ENCODE data around the gene EXPH5.

DNA sequence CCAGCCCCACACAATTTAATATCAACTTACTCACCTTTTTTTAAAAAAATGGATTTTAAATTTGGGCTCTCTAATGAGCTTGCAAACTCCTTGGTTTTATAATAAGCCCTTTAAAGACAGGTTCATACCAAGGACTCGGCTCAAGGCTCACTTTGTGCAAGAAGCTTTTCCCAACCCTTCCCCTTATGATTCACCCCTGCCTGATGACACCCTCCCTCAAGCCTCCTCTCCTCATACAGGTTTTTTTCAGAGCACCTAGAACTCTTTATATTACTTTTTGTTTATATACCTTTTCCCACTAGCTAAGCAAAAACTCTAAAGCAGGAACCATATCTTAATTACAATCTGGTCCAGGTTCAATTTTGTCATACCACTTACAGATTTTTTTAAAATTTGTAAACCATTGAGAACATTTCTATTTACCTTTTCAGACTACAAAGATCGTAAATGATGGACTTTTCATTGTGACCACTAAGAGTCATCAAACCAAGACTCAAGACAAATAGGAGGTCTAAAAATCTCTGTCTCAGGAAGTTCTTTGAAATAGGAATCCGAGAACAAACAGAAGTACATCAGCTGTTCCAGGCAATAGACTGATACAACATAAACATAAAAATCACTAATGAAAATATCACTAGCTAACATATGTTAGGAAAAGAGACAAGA, 13.1 kb upstream of the EXPH5 start:
- TF ChIP-seq ZNF70 (CRISPR knock-in tag; IDR thresholded peaks at IDR 0.05) (no peak), TOX (CRISPR knock-in tag; IDR thresholded peaks at IDR 0.05; ENCODE audit: borderline replicate concordance) (no peak), ARNTL (CRISPR knock-in tag; IDR thresholded peaks at IDR 0.05; ENCODE audit: borderline replicate concordance, low read depth) (no peak), ZC3H10 (CRISPR knock-in tag; IDR thresholded peaks at IDR 0.05) (no peak), RARB (CRISPR knock-in tag; IDR thresholded peaks at IDR 0.05) (no peak), OSR1 (CRISPR knock-in tag; IDR thresholded peaks at IDR 0.05) (no peak), ISL1 (CRISPR knock-in tag; IDR thresholded peaks at IDR 0.05) (no peak)
- TF ChIP-seq, protein P1, sequence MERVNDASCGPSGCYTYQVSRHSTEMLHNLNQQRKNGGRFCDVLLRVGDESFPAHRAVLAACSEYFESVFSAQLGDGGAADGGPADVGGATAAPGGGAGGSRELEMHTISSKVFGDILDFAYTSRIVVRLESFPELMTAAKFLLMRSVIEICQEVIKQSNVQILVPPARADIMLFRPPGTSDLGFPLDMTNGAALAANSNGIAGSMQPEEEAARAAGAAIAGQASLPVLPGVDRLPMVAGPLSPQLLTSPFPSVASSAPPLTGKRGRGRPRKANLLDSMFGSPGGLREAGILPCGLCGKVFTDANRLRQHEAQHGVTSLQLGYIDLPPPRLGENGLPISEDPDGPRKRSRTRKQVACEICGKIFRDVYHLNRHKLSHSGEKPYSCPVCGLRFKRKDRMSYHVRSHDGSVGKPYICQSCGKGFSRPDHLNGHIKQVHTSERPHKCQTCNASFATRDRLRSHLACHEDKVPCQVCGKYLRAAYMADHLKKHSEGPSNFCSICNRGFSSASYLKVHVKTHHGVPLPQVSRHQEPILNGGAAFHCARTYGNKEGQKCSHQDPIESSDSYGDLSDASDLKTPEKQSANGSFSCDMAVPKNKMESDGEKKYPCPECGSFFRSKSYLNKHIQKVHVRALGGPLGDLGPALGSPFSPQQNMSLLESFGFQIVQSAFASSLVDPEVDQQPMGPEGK (CRISPR knock-in tag; IDR thresholded peaks at IDR 0.05; ENCODE audit: borderline replicate concordance): no peak
- TF ChIP-seq, protein P2, sequence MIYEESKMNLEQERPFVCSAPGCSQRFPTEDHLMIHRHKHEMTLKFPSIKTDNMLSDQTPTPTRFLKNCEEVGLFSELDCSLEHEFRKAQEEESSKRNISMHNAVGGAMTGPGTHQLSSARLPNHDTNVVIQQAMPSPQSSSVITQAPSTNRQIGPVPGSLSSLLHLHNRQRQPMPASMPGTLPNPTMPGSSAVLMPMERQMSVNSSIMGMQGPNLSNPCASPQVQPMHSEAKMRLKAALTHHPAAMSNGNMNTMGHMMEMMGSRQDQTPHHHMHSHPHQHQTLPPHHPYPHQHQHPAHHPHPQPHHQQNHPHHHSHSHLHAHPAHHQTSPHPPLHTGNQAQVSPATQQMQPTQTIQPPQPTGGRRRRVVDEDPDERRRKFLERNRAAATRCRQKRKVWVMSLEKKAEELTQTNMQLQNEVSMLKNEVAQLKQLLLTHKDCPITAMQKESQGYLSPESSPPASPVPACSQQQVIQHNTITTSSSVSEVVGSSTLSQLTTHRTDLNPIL (CRISPR knock-in tag; IDR thresholded peaks at IDR 0.05; ENCODE audit: low read depth): no peak
